Left lung (tissue), 10 donors: ENCODE data around the gene IGSF10. TPM values are rescaled to one million over a fixed set of nuclear protein-coding genes. Genes with fewer than 3 reads are reported as not detected.

Experiments
- ATAC-seq: fragments of 200-7000 bp; cut with Tn5 transposase; one replicate; pipeline ENCODE4 v1.9.1; 2020; ENCODE audit warnings: moderate library complexity
- DNase-seq, 4 donors: peaks; one replicate each; pipeline ENCODE4 v3.0.0-alpha.2; 2013 to 2020
- H3K27ac ChIP-seq, 2 donors: fragments of 200-600 bp; sonication (generic) in 1 of 2; one replicate each; pipeline versions ENCODE4 v1.5.0 to v1.8.0; 2020 to 2021
- H3K27me3 ChIP-seq, 2 donors: fragments of 200-600 bp; sonication (generic) in 1 of 2; one replicate each; pipeline versions ENCODE4 v1.5.0 to v1.8.0; 2020 to 2021
- H3K36me3 ChIP-seq, 2 donors: fragments of 200-600 bp; sonication (generic) in 1 of 2; one replicate each; pipeline versions ENCODE4 v1.5.0 to v1.8.0; 2020 to 2021
- H3K4me1 ChIP-seq, 2 donors: fragments of 200-600 bp; one replicate each; pipeline ENCODE4 v1.8.0; 2021
- H3K4me3 ChIP-seq, 2 donors: fragments of 200-600 bp; sonication (generic) in 1 of 2; one replicate each; pipeline versions ENCODE4 v1.5.0 to v1.8.0; 2020 to 2021; ENCODE audit warnings: mild to moderate bottlenecking in 1 of 2
- H3K9me3 ChIP-seq, 2 donors: fragments of 200-600 bp; sonication (generic) in 1 of 2; one replicate each; pipeline versions ENCODE4 v1.5.0 to v1.8.0; 2020 to 2021
- intact Hi-C, 2 donors: fragments of 100-400 bp; cut with DNase I; formaldehyde crosslinking; loops; one replicate each; pipeline versions ENCODE4 v1.11.2 to v1.14.2; 2022
- polyA plus RNA-seq, 6 donors: library from polyadenylated mRNA; unstranded; fragments of 120-200 nt; gene quantifications; one replicate each; pipeline ENCODE4 v1.2.1, GENCODE V29; 2013; ENCODE audit not compliant: insufficient read length in 6 of 6
- total RNA-seq, 2 donors: library from RNA; stranded (reverse); fragmentation: NEBNext Ultra II Directional; extraction: Animal tissue kit (Norgen Biotek cat#: 25700); gene quantifications; one replicate each; pipeline ENCODE4 v1.2.1, GENCODE V29; 2021
- TF ChIP-seq, protein P1 (sequence below), 2 donors: fragments of 200-600 bp; sonication (generic) in 1 of 2; IDR thresholded peaks; one replicate each; pipeline versions ENCODE4 v1.5.0 to v1.8.0; 2021; ENCODE audit warnings: antibody characterized with exemption in 2 of 2
- donor health status: DM: no; HTN: yes; CAD: no.
- donor health status: DM: no; HTN: no; CAD: no.

The IGSF10 gene
- total and polyA plus RNA-seq, 8 donors, result 7.2 to 40.7 (median 29.4) TPM

GRCh38 chr3:151462278-151462780 is 1.5 kb upstream of the IGSF10 start:
- Histone ChIP-seq H3K27ac (no peak overlapping the region), H3K27me3 (peaks cover 0 to 29% of the 10 kb centered on the region in 2 donors), H3K4me1 (no peaks in the 10 kb centered on the region), H3K9me3 (no peaks in the 10 kb centered on the region), H3K4me3 (no peak overlapping the region), H3K36me3 (no peaks in the 10 kb centered on the region)
- no peak for ATAC-seq
- TF ChIP-seq, protein P1, sequence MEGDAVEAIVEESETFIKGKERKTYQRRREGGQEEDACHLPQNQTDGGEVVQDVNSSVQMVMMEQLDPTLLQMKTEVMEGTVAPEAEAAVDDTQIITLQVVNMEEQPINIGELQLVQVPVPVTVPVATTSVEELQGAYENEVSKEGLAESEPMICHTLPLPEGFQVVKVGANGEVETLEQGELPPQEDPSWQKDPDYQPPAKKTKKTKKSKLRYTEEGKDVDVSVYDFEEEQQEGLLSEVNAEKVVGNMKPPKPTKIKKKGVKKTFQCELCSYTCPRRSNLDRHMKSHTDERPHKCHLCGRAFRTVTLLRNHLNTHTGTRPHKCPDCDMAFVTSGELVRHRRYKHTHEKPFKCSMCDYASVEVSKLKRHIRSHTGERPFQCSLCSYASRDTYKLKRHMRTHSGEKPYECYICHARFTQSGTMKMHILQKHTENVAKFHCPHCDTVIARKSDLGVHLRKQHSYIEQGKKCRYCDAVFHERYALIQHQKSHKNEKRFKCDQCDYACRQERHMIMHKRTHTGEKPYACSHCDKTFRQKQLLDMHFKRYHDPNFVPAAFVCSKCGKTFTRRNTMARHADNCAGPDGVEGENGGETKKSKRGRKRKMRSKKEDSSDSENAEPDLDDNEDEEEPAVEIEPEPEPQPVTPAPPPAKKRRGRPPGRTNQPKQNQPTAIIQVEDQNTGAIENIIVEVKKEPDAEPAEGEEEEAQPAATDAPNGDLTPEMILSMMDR (IDR thresholded peaks at IDR 0.05), result no peak
- intact Hi-C loops, result no loop called here
- DNase-seq, result no peak

GRCh38 chr3:151460228-151460627 is 633 bp downstream of the IGSF10 start:
- Histone ChIP-seq H3K27ac (no peak overlapping the region), H3K36me3 (no peaks in the 10 kb centered on the region), H3K9me3 (no peaks in the 10 kb centered on the region), H3K4me1 (no peaks in the 10 kb centered on the region), H3K27me3 (peaks cover 0 to 29% of the 10 kb centered on the region in 2 donors), H3K4me3 (peak overlapping the region; percentile 34 to 40)
- TF ChIP-seq, protein P1 (IDR thresholded peaks at IDR 0.05), result no peak
- DNase-seq (no peak), ATAC-seq (peak; percentile 32)
- intact Hi-C loops, result no loop called here

DNA sequence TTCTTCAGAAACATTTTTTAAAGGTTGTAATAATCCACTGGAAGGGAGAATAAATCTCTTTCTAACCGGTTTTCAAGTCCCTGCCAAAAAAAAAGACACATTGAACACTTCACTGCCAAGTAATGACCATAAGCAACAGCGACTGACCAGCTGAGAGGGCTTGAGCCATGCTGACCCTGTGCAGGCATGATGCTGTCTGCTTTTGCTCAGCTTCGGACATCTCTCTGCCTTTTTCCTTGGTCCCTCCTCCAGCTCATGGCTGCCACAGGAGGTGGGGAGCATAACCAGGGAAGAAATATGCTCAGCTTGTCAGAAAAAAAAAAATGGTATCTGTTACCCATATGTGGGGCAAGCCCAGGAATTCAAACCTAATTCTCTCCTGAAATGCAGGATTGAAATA is 1.5 kb downstream of the IGSF10 start:
- Histone ChIP-seq H3K4me1 (no peaks in the 10 kb centered on the region), H3K4me3 (no peak overlapping the region), H3K9me3 (no peaks in the 10 kb centered on the region), H3K36me3 (peaks cover 0 to 4% of the 10 kb centered on the region in 2 donors), H3K27me3 (peaks cover 0 to 29% of the 10 kb centered on the region in 2 donors), H3K27ac (no peak overlapping the region)
- ATAC-seq (no peak), DNase-seq (peak in 1 of 4 donors; percentile 41)
- intact Hi-C loops, result no loop called here
- TF ChIP-seq, protein P1 (IDR thresholded peaks at IDR 0.05), result no peak

GRCh38 chr3:151456065-151456464 is 4.8 kb downstream of the IGSF10 start:
- H3K4me3 ChIP-seq, result no peak overlapping the region
- H3K27me3 ChIP-seq, result peaks cover 0 to 12% of the 10 kb centered on the region in 2 donors
- no peak overlapping the region for H3K27ac ChIP-seq
- DNase-seq (no peak), ATAC-seq (no peak)
- H3K4me1 ChIP-seq, result no peaks in the 10 kb centered on the region
- intact Hi-C loops, result no loop called here
- H3K9me3 ChIP-seq, result no peaks in the 10 kb centered on the region
- H3K36me3 ChIP-seq, result peaks cover 0 to 4% of the 10 kb centered on the region in 2 donors
- TF ChIP-seq, protein P1 (IDR thresholded peaks at IDR 0.05), result no peak

DNA sequence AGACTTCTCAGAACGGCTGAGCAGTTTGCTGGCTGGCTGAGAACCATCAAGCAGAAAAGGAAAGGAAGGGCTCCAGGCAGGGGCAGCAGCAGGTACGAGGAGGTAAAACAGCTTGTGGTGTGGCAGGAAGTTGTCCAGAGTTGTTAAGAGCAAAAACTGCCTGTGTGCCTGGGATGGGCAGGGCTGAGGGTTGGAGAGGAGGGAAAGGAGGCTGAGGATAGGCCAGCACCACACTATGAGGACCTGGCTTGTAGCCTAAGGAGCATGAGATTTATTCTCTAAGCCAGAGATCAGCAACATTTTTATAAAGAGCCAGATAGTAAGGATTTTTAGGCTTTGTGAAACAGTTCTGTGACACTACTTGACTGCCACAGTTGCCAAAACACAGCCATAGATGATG is 8.0 kb downstream of the IGSF10 start:
- H3K4me3 ChIP-seq, result no peak overlapping the region
- no peaks in the 10 kb centered on the region for H3K27me3 ChIP-seq
- DNase-seq (peak in 1 of 4 donors; percentile 26), ATAC-seq (peak; percentile 92)
- peaks cover 0 to 4% of the 10 kb centered on the region in 2 donors for H3K36me3 ChIP-seq
- no peaks in the 10 kb centered on the region for H3K9me3 ChIP-seq
- intact Hi-C loops, result no loop called here
- TF ChIP-seq, protein P1 (IDR thresholded peaks at IDR 0.05), result no peak
- no peak overlapping the region for H3K27ac ChIP-seq
- no peaks in the 10 kb centered on the region for H3K4me1 ChIP-seq
